ENCODE results near the gene ARHGEF4. TPM values are rescaled to one million over a fixed set of nuclear protein-coding genes. Genes with fewer than 3 reads are reported as not detected.

ARHGEF4 gene
- total RNA-seq, 1 experiment from 2014 or later, result 12.6 TPM

GRCh38 chr2:130842770-130843169, 6.1 kb downstream of the ARHGEF4 start:
- Histone ChIP-seq H3K23me2 (ENCODE audit: insufficient read length, low read depth, low read length, poor library complexity, severe bottlenecking) (peaks cover 2% of the 10 kb centered on the region), H4K91ac (ENCODE audit: insufficient read length, low read depth, low read length) (no peak overlapping the region), H3K4ac (ENCODE audit: low read depth, low read length) (no peak overlapping the region), H2AK5ac (ENCODE audit: insufficient read length, low read length) (no peak overlapping the region), H3K79me2 (ENCODE audit: insufficient read depth, low read length) (no peaks in the 10 kb centered on the region), H3K79me1 (ENCODE audit: insufficient read depth, low read depth, low read length, poor library complexity, severe bottlenecking) (no peaks in the 10 kb centered on the region), H4K20me1 (ENCODE audit: control insufficient read depth, insufficient read depth, insufficient read length) (no peaks in the 10 kb centered on the region), H2BK120ac (ENCODE audit: low read depth, low read length, poor library complexity, severe bottlenecking) (no peak overlapping the region), H3K9me3 (ENCODE audit: control insufficient read depth, low read depth, low read length) (no peaks in the 10 kb centered on the region), H3K56ac (ENCODE audit: insufficient read length, low read depth, low read length) (no peak overlapping the region), H3K18ac (ENCODE audit: insufficient read length, low read depth, low read length) (no peak overlapping the region), H2BK12ac (ENCODE audit: insufficient read length, low read depth, low read length) (no peak overlapping the region), H2BK15ac (ENCODE audit: low read depth, low read length) (no peak overlapping the region), H3T11ph (ENCODE audit: low read length) (no peak overlapping the region), H4K5ac (ENCODE audit: insufficient read length, low read depth, low read length) (no peak overlapping the region), H3K9ac (ENCODE audit: extremely low read depth, insufficient read length, low read length) (no peak overlapping the region), H3K14ac (ENCODE audit: insufficient read depth, low read length) (no peak overlapping the region), H2BK5ac (ENCODE audit: insufficient read length, low read length) (no peak overlapping the region), H2BK20ac (ENCODE audit: low read depth, low read length, poor library complexity, severe bottlenecking) (no peak overlapping the region), H2AFZ (ENCODE audit: low read length) (no peak overlapping the region), H3K4me1 (ENCODE audit: insufficient read depth, low read length) (no peaks in the 10 kb centered on the region), H3K23ac (ENCODE audit: insufficient read length, low read depth, low read length) (no peak overlapping the region), H3K27ac (ENCODE audit: insufficient read length, low read depth, low read length) (no peak overlapping the region), H4K8ac (replicated peaks; ENCODE audit: insufficient read length, low read depth, low read length) (no peak overlapping the region), H3K27me3 (ENCODE audit: insufficient read depth, low read length) (peaks cover 3% of the 10 kb centered on the region; the same call in 1 of the 2 replicates), H3K4me2 (ENCODE audit: insufficient read depth, insufficient read length, low read length) (no peak overlapping the region)
- H3K36me3 Mint-ChIP-seq (ENCODE audit: insufficient read depth in 1 of 3, low read depth in 3 of 3), result no peaks in the 10 kb centered on the region
- H3K9me3 Mint-ChIP-seq, result no peaks in the 10 kb centered on the region; a peak in 1 of 5 replicates
- no CpG with 5 or more reads among the region's 8 CpGs for WGBS (ENCODE audit: extremely low coverage, insufficient read length, low lambda C conversion rate)
- H3K4me3 Mint-ChIP-seq, result no peak overlapping the region
- peak; percentile 63 for DNase-seq
- H3K27ac Mint-ChIP-seq, result no peak overlapping the region
- H3K27me3 Mint-ChIP-seq (ENCODE audit: low read depth), result peaks cover 36% of the 10 kb centered on the region
- peaks cover 22 to 25% of the 10 kb centered on the region in 2 experiments for H3K4me1 Mint-ChIP-seq
- TF ChIP-seq CTCF (conservative IDR thresholded peaks at IDR 0.05), result peak; percentile 46
